ENCODE data around the gene LGALS8. TPM values are rescaled to one million over a fixed set of nuclear protein-coding genes. Genes with fewer than 3 reads are reported as not detected.

The LGALS8 gene
- total and polyA plus RNA-seq, 2 donors (not counting 1 experiment from before 2014, with no cell fraction given): 38.0 to 67.0 TPM

- peaks cover 0 to 2% (median 0%) of the 10 kb centered on the region in 4 experiments for H3K27me3 ChIP-seq (replicated peaks in 1 of 4; ENCODE audit: control extremely low read depth in 1 of 4, control insufficient read depth in 3 of 4, insufficient read depth in 4 of 4, low read length in 3 of 4)
- no peaks in the 10 kb centered on the region for H3K9me3 ChIP-seq (ENCODE audit: control extremely low read depth in 1 of 3, control insufficient read depth in 2 of 3, insufficient read depth in 1 of 3, low read length in 2 of 3)
- H3K4me3 ChIP-seq (ENCODE audit: control extremely low read depth in 1 of 5, extremely low read depth in 1 of 5, insufficient read depth in 1 of 5, low read depth in 2 of 5, low read length in 4 of 5): no peak overlapping the region
- H3K4me1 ChIP-seq (ENCODE audit: control insufficient read depth in 2 of 2, insufficient read depth in 2 of 2, low read length in 2 of 2): no peaks in the 10 kb centered on the region
- H3K4me2 ChIP-seq (replicated peaks; ENCODE audit: low read depth, low read length, poor library complexity, severe bottlenecking): no peak overlapping the region
- intact Hi-C loops (cut with micrococcal nuclease): no loop called here
- 100% methylated on average over 2 of the region's 5 CpGs for WGBS (ENCODE audit: insufficient coverage)
- Mint-ChIP-seq H3K27ac (no peak overlapping the region), H3K27me3 (peaks cover 12% of the 10 kb centered on the region), H3K4me3 (no peak overlapping the region), H3K9me3 (ENCODE audit: insufficient read depth) (no peaks in the 10 kb centered on the region), H3K4me1 (no peaks in the 10 kb centered on the region)
- DNase-seq (no peak), ATAC-seq (ENCODE audit: low read depth) (no peak)
- no peak overlapping the region for H2AFZ ChIP-seq (ENCODE audit: insufficient read depth, low read depth, low read length, poor library complexity, severe bottlenecking)
- ChIA-PET CTCF (no interaction called here), POLR2A (interaction anchor here (0.6 kb wide), 1 partner anchor 9 kb away, joined by 3 read pairs; no protein-coding TSS in a partner anchor)
- no peaks in the 10 kb centered on the region for H3K79me2 ChIP-seq (ENCODE audit: control insufficient read depth, insufficient read depth, low read length)
- TF ChIP-seq EZH2 (IDR thresholded peaks at IDR 0.05; ENCODE audit: borderline replicate concordance, insufficient read depth, low read depth, low read length, poor library complexity, severe bottlenecking) (no peak), CTCF (IDR thresholded peaks at IDR 0.05) (no peak)
- no peaks in the 10 kb centered on the region for H4K20me1 ChIP-seq (ENCODE audit: control insufficient read depth, insufficient read depth, low read length, poor library complexity, severe bottlenecking)
- no peak overlapping the region for H3K9ac ChIP-seq (ENCODE audit: low read length)
- H3K27ac ChIP-seq (ENCODE audit: low read length in 2 of 2): no peak overlapping the region
- H3K36me3 ChIP-seq (replicated peaks in 1 of 2; ENCODE audit: control extremely low read depth in 1 of 2, control insufficient read depth in 1 of 2, extremely low read depth in 1 of 2, insufficient read depth in 2 of 2, low read length in 1 of 2): no peaks in the 10 kb centered on the region
Observed at GRCh38 chr1:236480758-236481436, 42.9 kb upstream of the LGALS8 start.

- H3K36me3 ChIP-seq (replicated peaks in 1 of 2; ENCODE audit: control extremely low read depth in 1 of 2, control insufficient read depth in 1 of 2, extremely low read depth in 1 of 2, insufficient read depth in 2 of 2, low read length in 1 of 2): no peaks in the 10 kb centered on the region
- H3K79me2 ChIP-seq (ENCODE audit: control insufficient read depth, insufficient read depth, low read length): no peaks in the 10 kb centered on the region
- 97% methylated on average over 14 of the region's 14 CpGs for WGBS (ENCODE audit: insufficient coverage)
- Mint-ChIP-seq H3K27me3 (peaks cover 8% of the 10 kb centered on the region), H3K4me1 (no peaks in the 10 kb centered on the region), H3K9me3 (ENCODE audit: insufficient read depth) (no peaks in the 10 kb centered on the region), H3K27ac (no peak overlapping the region), H3K4me3 (no peak overlapping the region)
- no peak overlapping the region for H2AFZ ChIP-seq (ENCODE audit: insufficient read depth, low read depth, low read length, poor library complexity, severe bottlenecking)
- H3K4me3 ChIP-seq (ENCODE audit: control extremely low read depth in 1 of 5, extremely low read depth in 1 of 5, insufficient read depth in 1 of 5, low read depth in 2 of 5, low read length in 4 of 5): no peak overlapping the region
- DNase-seq (no peak), ATAC-seq (ENCODE audit: low read depth) (no peak)
- intact Hi-C loops (cut with micrococcal nuclease): no loop called here
- no peak overlapping the region for H3K4me2 ChIP-seq (replicated peaks; ENCODE audit: low read depth, low read length, poor library complexity, severe bottlenecking)
- no peaks in the 10 kb centered on the region for H3K27me3 ChIP-seq (replicated peaks in 1 of 4; ENCODE audit: control extremely low read depth in 1 of 4, control insufficient read depth in 3 of 4, insufficient read depth in 4 of 4, low read length in 3 of 4)
- POLR2A ChIA-PET: no interaction called here
- H4K20me1 ChIP-seq (ENCODE audit: control insufficient read depth, insufficient read depth, low read length, poor library complexity, severe bottlenecking): no peaks in the 10 kb centered on the region
- no peaks in the 10 kb centered on the region for H3K9me3 ChIP-seq (ENCODE audit: control extremely low read depth in 1 of 3, control insufficient read depth in 2 of 3, insufficient read depth in 1 of 3, low read length in 2 of 3)
- no peaks in the 10 kb centered on the region for H3K4me1 ChIP-seq (ENCODE audit: control insufficient read depth in 2 of 2, insufficient read depth in 2 of 2, low read length in 2 of 2)
- H3K9ac ChIP-seq (ENCODE audit: low read length): no peak overlapping the region
- H3K27ac ChIP-seq (ENCODE audit: low read length in 2 of 2): no peak overlapping the region
- TF ChIP-seq EZH2 (IDR thresholded peaks at IDR 0.05; ENCODE audit: borderline replicate concordance, insufficient read depth, low read depth, low read length, poor library complexity, severe bottlenecking): no peak
- TF ChIP-seq CTCF (IDR thresholded peaks at IDR 0.05): no peak
- CTCF ChIA-PET: interaction anchor here (0.6 to 1.0 kb wide), 3 partner anchors 28 to 377 kb away, joined by 3 read pairs; no protein-coding TSS in a partner anchor
Observed at GRCh38 chr1:236484310-236484971, 39.3 kb upstream of the LGALS8 start.
